Measurements from ENCODE around the gene CRIP2.

The CRIP2 gene

GRCh38 chr14:105444859-105445258 lies 29.8 kb upstream of the CRIP2 start:
- no peak for DNase-seq (ENCODE audit: low spot score)

GRCh38 chr14:105445290-105445689 lies 29.3 kb upstream of the CRIP2 start:
- DNase-seq (ENCODE audit: low spot score) = no peak

GRCh38 chr14:105445901-105446845 lies 28.4 kb upstream of the CRIP2 start:
- no peak for DNase-seq (ENCODE audit: low spot score)

- no peak for DNase-seq (ENCODE audit: low spot score)
Measured at GRCh38 chr14:105446971-105447370, 27.6 kb upstream of the CRIP2 start.

- DNase-seq (ENCODE audit: low spot score) = no peak
Measured at GRCh38 chr14:105447651-105448640, 26.7 kb upstream of the CRIP2 start.

GRCh38 chr14:105448706-105449111 lies 25.9 kb upstream of the CRIP2 start:
- DNase-seq (ENCODE audit: low spot score) = peak; percentile 16

- no peak for DNase-seq (ENCODE audit: low spot score)
Measured at GRCh38 chr14:105449276-105450122, 25.1 kb upstream of the CRIP2 start.

- no peak for DNase-seq (ENCODE audit: low spot score)
Measured at GRCh38 chr14:105450123-105450505, 24.5 kb upstream of the CRIP2 start.

- DNase-seq (ENCODE audit: low spot score) = no peak
Measured at GRCh38 chr14:105450864-105451720, 23.5 kb upstream of the CRIP2 start.

- no peak for DNase-seq (ENCODE audit: low spot score)
Measured at GRCh38 chr14:105452963-105453362, 21.7 kb upstream of the CRIP2 start.

GRCh38 chr14:105453847-105454246 lies 20.8 kb upstream of the CRIP2 start:
- no peak for DNase-seq (ENCODE audit: low spot score)

GRCh38 chr14:105455086-105455640 lies 19.5 kb upstream of the CRIP2 start:
- DNase-seq (ENCODE audit: low spot score) = no peak

- DNase-seq (ENCODE audit: low spot score) = no peak
Measured at GRCh38 chr14:105455766-105456660, 18.6 kb upstream of the CRIP2 start.

- DNase-seq (ENCODE audit: low spot score) = no peak
Measured at GRCh38 chr14:105456736-105457617, 17.6 kb upstream of the CRIP2 start.

GRCh38 chr14:105458010-105458409 lies 16.6 kb upstream of the CRIP2 start:
- DNase-seq (ENCODE audit: low spot score) = no peak

GRCh38 chr14:105458571-105458970 lies 16.1 kb upstream of the CRIP2 start:
- DNase-seq (ENCODE audit: low spot score) = no peak

- DNase-seq (ENCODE audit: low spot score) = no peak
Measured at GRCh38 chr14:105460116-105460515, 14.5 kb upstream of the CRIP2 start.

- DNase-seq (ENCODE audit: low spot score) = no peak
Measured at GRCh38 chr14:105460616-105461015, 14.0 kb upstream of the CRIP2 start.
